ENCODE results near the gene ZFPM1.

DNA sequence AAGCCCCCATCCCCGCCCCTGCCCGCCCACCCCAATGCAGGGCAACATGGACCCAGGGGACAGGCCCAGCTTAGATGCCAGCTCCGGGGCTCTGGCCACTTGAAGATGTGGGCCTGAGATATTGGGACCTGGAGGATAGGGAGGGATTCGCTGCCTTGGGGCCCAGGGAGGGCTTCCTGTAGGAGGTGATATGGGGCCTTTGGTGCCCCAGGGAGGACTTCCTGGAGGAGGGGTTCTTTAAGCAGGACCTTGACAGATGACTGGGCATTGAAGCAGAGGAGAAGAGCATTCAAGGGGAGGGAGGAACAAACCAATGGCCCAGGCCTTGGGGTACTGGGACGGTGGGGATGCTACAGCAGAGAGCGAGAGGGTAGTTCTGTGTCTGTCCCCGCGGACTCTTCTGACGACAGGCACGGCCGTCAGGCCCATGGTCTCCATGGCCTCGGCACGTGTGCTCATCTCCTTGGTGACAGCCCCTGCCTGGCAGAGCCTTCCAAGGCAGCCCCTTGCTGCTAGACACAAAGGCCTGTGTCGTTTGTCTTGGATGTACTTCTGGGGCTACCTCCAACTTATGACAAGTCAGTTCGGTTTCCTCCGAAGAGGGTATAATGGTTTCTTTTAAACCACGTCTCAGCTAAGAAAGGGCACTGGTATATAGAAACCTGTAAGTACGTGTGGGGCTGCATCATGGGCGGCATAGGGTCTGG is 61.6 kb downstream of the ZFPM1 start:
- TF ChIP-seq POLR2A (IDR thresholded peaks at IDR 0.05) (no peak), POLR2AphosphoS5 (IDR thresholded peaks at IDR 0.05) (no peak), EP300 (IDR thresholded peaks at IDR 0.05) (no peak)
